ENCODE results near the gene ATPAF2. TPM values are rescaled to one million over a fixed set of nuclear protein-coding genes. Genes with fewer than 3 reads are reported as not detected.

Gene ATPAF2
- polyA plus RNA-seq, 2 of the 4 experiments (the other 2 are of a cell fraction), result 20.0 to 21.4 TPM

DNA sequence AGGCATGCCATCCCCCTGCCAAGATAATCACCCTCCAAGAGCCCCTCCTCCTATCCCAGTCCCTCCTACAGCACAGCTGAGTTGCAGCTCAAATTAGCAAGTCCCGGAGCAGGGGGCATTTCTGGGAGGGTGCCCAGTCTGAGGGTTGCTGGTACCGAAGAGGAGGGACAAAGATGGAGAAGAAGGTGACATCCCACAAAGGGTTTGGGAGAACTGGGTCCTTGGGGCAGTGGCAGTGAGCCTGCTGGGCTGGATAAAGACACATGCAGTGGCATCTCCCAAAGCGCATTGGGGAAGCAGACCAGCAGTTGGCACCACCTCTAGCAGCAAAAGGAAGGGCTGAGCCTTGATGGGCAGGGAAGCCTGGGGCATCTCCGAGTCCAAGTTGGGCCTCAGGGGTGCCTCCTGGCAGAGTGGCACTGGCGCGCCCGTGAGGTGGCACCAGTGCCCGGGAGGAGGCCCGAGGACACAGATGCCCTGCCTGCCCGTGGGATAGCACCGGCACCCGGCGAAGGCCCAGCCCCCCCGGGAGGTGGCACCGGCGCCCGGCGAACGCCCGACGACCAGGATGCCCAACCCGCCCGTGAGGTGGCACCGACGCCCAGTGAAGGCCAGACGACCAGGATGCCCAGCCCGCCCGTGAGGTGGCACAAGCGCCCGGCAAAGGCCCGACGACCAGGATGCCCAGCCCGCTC is 67.4 kb downstream of the ATPAF2 start:
- ATAC-seq, result peak; percentile 11 to 45
- peak; percentile 22 to 25 for DNase-seq (ENCODE audit: low read depth in 1 of 2, low spot score in 1 of 2)
- WGBS (ENCODE audit: missing lambda C conversion rate), result 5% methylated on average over 6 of the region's 33 CpGs
- CTCF ChIA-PET, result interaction anchor here (0.9 to 7.4 kb wide), 10 partner anchors 13 to 80 kb away, joined by 3 to 51 read pairs (median 4); no protein-coding TSS in a partner anchor
- Histone ChIP-seq H3K4me2 (peak overlapping the region; percentile 96), H3K9me3 (no peaks in the 10 kb centered on the region), H3K27ac (peak overlapping the region; percentile 68 to 88), H3K4me1 (peaks cover 28% of the 10 kb centered on the region), H3K4me3 (peak overlapping the region; percentile 69)
- TF ChIP-seq TP53 (CRISPR knock-in tag; IDR thresholded peaks at IDR 0.05) (no peak), CBX8 (IDR thresholded peaks at IDR 0.05) (no peak), ZSCAN20 (CRISPR knock-in tag; IDR thresholded peaks at IDR 0.05) (no peak), CHD4 (IDR thresholded peaks at IDR 0.05; ENCODE audit: borderline replicate concordance) (no peak), MYC (IDR thresholded peaks at IDR 0.05; ENCODE audit: borderline replicate concordance, low read length) (0 out of 2 replicates have a peak, but pooled peaks have one; percentile 27), SMC3 (IDR thresholded peaks at IDR 0.05) (no peak; the same call in 2 of the 3 replicates), JUNB (IDR thresholded peaks at IDR 0.05) (no peak), FOXS1 (CRISPR knock-in tag; IDR thresholded peaks at IDR 0.05) (no peak), JUN (IDR thresholded peaks at IDR 0.05) (no peak), SREBF2 (IDR thresholded peaks at IDR 0.05) (no peak), RAD21 (conservative IDR thresholded peaks at IDR 0.05 in 1 of 2, IDR thresholded peaks at IDR 0.05 in 1 of 2) (peak; percentile 20 to 32; a peak in 3 of 5 replicates)
- TF ChIP-seq, protein P1, sequence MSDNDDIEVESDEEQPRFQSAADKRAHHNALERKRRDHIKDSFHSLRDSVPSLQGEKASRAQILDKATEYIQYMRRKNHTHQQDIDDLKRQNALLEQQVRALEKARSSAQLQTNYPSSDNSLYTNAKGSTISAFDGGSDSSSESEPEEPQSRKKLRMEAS (IDR thresholded peaks at IDR 0.05), result 0 out of 2 replicates have a peak, but pooled peaks have one; percentile 0
- TF ChIP-seq, protein P2, sequence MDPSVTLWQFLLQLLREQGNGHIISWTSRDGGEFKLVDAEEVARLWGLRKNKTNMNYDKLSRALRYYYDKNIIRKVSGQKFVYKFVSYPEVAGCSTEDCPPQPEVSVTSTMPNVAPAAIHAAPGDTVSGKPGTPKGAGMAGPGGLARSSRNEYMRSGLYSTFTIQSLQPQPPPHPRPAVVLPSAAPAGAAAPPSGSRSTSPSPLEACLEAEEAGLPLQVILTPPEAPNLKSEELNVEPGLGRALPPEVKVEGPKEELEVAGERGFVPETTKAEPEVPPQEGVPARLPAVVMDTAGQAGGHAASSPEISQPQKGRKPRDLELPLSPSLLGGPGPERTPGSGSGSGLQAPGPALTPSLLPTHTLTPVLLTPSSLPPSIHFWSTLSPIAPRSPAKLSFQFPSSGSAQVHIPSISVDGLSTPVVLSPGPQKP (IDR thresholded peaks at IDR 0.05; ENCODE audit: low read depth, low read length), result no peak
- TF ChIP-seq, protein P3, sequence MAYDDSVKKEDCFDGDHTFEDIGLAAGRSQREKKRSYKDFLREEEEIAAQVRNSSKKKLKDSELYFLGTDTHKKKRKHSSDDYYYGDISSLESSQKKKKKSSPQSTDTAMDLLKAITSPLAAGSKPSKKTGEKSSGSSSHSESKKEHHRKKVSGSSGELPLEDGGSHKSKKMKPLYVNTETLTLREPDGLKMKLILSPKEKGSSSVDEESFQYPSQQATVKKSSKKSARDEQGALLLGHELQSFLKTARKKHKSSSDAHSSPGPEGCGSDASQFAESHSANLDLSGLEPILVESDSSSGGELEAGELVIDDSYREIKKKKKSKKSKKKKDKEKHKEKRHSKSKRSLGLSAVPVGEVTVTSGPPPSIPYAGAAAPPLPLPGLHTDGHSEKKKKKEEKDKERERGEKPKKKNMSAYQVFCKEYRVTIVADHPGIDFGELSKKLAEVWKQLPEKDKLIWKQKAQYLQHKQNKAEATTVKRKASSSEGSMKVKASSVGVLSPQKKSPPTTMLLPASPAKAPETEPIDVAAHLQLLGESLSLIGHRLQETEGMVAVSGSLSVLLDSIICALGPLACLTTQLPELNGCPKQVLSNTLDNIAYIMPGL (CRISPR knock-in tag; IDR thresholded peaks at IDR 0.05; ENCODE audit: borderline replicate concordance), result no peak
- no peak for FAIRE-seq
- POLR2A ChIA-PET, result interaction anchor here (0.9 to 1.1 kb wide), 5 partner anchors 12 to 135 kb away, joined by 3 to 20 read pairs (median 6); partner anchors contain the start of gene SREBF1

DNA sequence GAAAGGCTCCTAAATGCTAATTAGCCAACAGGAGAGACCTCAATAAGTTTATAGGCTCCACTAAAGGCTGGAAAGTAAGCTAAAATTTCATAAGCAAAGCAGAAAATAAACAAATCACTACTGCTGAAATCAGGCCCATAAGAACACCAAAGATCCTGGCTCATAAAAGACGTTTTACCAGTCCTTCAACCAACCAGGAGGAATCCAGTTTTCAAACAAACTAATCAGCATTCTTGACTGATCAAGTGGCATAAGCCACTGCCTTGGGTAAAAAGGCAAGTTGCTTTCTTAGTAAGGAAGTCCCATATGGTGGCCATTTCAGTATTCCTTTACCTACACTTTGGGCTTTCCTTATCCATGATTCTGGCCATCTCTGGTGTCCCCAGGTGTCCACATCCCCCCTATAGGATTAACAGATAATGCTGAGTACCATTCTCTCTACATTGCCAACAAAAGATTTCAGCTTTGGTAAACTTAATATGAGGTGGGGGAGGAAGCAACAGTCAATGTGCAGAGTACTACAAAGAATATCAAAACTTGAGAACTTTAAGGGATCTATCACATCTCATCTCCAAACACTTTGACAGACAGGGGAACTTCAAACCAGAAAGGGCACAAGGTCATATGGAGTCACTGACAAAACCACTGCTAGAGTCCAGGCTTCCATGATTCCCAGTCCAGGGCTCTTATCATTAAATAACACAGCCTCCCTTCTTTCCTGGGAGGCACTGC is 68.1 kb downstream of the ATPAF2 start:
- 8% methylated on average over 1 of the region's 1 CpG for WGBS (ENCODE audit: missing lambda C conversion rate)
- POLR2A ChIA-PET, result no interaction called here
- peaks cover 28% of the 10 kb centered on the region for H3K4me1 ChIP-seq
- H3K4me3 ChIP-seq, result peak overlapping the region; percentile 69
- FAIRE-seq (no peak), DNase-seq (ENCODE audit: low read depth in 1 of 2, low spot score in 1 of 2) (no peak), ATAC-seq (no peak)
- CTCF ChIA-PET, result interaction anchor here (0.7 to 7.4 kb wide), 8 partner anchors 13 to 158 kb away, joined by 3 to 51 read pairs (median 4); no protein-coding TSS in a partner anchor
- H3K4me2 ChIP-seq, result peak overlapping the region; percentile 96
- no peak for TF ChIP-seq JUN (IDR thresholded peaks at IDR 0.05)
- TF ChIP-seq ZFP36 (IDR thresholded peaks at IDR 0.05; ENCODE audit: borderline replicate concordance, partially characterized antibody), result no peak
- TF ChIP-seq TFCP2L1 (CRISPR knock-in tag; IDR thresholded peaks at IDR 0.05), result no peak
- no peak for TF ChIP-seq MYC (IDR thresholded peaks at IDR 0.05; ENCODE audit: borderline replicate concordance, low read length)
- no peak for TF ChIP-seq HOXA7 (CRISPR knock-in tag; IDR thresholded peaks at IDR 0.05)
- no peak for TF ChIP-seq NFE2L2 (conservative IDR thresholded peaks at IDR 0.05; ENCODE audit: low read length)
- no peak for TF ChIP-seq NR3C1 (IDR thresholded peaks at IDR 0.05)
- no peak for TF ChIP-seq MAFK (IDR thresholded peaks at IDR 0.05; ENCODE audit: partially characterized antibody)
- TF ChIP-seq SMC3 (IDR thresholded peaks at IDR 0.05), result no peak
- TF ChIP-seq GATA3 (IDR thresholded peaks at IDR 0.05; ENCODE audit: borderline replicate concordance), result no peak
- TF ChIP-seq, protein P1 (IDR thresholded peaks at IDR 0.05), result no peak
- TF ChIP-seq TP53 (CRISPR knock-in tag; IDR thresholded peaks at IDR 0.05), result no peak
- TF ChIP-seq EHMT2 (IDR thresholded peaks at IDR 0.05; ENCODE audit: low read depth), result no peak
- no peak for TF ChIP-seq HOXB5 (CRISPR knock-in tag; IDR thresholded peaks at IDR 0.05)
- no peak for TF ChIP-seq ZC3H11A (IDR thresholded peaks at IDR 0.05)
- no peak for TF ChIP-seq FOXS1 (CRISPR knock-in tag; IDR thresholded peaks at IDR 0.05)
- H3K27ac ChIP-seq, result peak overlapping the region in 1 of 2 experiments; percentile 88; a peak in 3 of 6 replicates
- no peaks in the 10 kb centered on the region for H3K9me3 ChIP-seq
